Measurements from ENCODE around the gene PPP1R7. TPM values are rescaled to one million over a fixed set of nuclear protein-coding genes. Genes with fewer than 3 reads are reported as not detected.

The PPP1R7 gene
- total RNA-seq, 1 donor from 2014 or later: 52.9 TPM

GRCh38 chr2:241217320-241218031 lies 67.2 kb downstream of the PPP1R7 start:
- Histone ChIP-seq H3K9me3 (ENCODE audit: low read depth) (no peaks in the 10 kb centered on the region), H3K4me3 (peak overlapping the region; percentile 38), H3F3A (ENCODE audit: low read depth) (peaks cover 24% of the 10 kb centered on the region), H3K9ac (no peak overlapping the region), H3K27ac (no peak overlapping the region), H2AFZ (replicated peaks) (peak overlapping the region; percentile 59), H3K4me2 (peak overlapping the region; percentile 69), H4K20me1 (ENCODE audit: low read depth) (peaks cover 1% of the 10 kb centered on the region), H3K79me2 (ENCODE audit: low read depth) (peaks cover 5% of the 10 kb centered on the region), H3K4me1 (peaks cover 12% of the 10 kb centered on the region), H3K36me3 (no peaks in the 10 kb centered on the region), H3K27me3 (peaks cover 15% of the 10 kb centered on the region)
- peak; percentile 92 for DNase-seq (ENCODE audit: low spot score)
- no peak overlapping the region for H3K27ac Mint-ChIP-seq
- H3K36me3 Mint-ChIP-seq: no peaks in the 10 kb centered on the region
- H3K4me1 Mint-ChIP-seq: peaks cover 19% of the 10 kb centered on the region
- H3K4me3 Mint-ChIP-seq: peak overlapping the region; percentile 80
- TF ChIP-seq EZH2 (IDR thresholded peaks at IDR 0.05) (peak; percentile 37), EZH2phosphoT487 (IDR thresholded peaks at IDR 0.05) (no peak)
- TF ChIP-seq, protein P1, sequence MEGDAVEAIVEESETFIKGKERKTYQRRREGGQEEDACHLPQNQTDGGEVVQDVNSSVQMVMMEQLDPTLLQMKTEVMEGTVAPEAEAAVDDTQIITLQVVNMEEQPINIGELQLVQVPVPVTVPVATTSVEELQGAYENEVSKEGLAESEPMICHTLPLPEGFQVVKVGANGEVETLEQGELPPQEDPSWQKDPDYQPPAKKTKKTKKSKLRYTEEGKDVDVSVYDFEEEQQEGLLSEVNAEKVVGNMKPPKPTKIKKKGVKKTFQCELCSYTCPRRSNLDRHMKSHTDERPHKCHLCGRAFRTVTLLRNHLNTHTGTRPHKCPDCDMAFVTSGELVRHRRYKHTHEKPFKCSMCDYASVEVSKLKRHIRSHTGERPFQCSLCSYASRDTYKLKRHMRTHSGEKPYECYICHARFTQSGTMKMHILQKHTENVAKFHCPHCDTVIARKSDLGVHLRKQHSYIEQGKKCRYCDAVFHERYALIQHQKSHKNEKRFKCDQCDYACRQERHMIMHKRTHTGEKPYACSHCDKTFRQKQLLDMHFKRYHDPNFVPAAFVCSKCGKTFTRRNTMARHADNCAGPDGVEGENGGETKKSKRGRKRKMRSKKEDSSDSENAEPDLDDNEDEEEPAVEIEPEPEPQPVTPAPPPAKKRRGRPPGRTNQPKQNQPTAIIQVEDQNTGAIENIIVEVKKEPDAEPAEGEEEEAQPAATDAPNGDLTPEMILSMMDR (IDR thresholded peaks at IDR 0.05): no peak
- no peaks in the 10 kb centered on the region for H3K9me3 Mint-ChIP-seq
- peaks cover 12% of the 10 kb centered on the region for H3K27me3 Mint-ChIP-seq (ENCODE audit: insufficient read depth, low read depth)

- DNase-seq (ENCODE audit: low spot score): peak; percentile 85
- TF ChIP-seq, protein P1 (IDR thresholded peaks at IDR 0.05): peak; percentile 44
- no peak for TF ChIP-seq EZH2phosphoT487 (IDR thresholded peaks at IDR 0.05)
- H3K27me3 ChIP-seq: peaks cover 15% of the 10 kb centered on the region
- peaks cover 5% of the 10 kb centered on the region for H3K79me2 ChIP-seq (ENCODE audit: low read depth)
- peak overlapping the region; percentile 16 for H3K27ac Mint-ChIP-seq
- H2AFZ ChIP-seq (replicated peaks): peak overlapping the region; percentile 61
- H3K9me3 ChIP-seq (ENCODE audit: low read depth): no peaks in the 10 kb centered on the region
- peaks cover 15% of the 10 kb centered on the region for H3K27me3 Mint-ChIP-seq (ENCODE audit: insufficient read depth, low read depth)
- H3K4me3 Mint-ChIP-seq: peak overlapping the region; percentile 96
- peaks cover 12% of the 10 kb centered on the region for H3K4me1 ChIP-seq
- peaks cover 24% of the 10 kb centered on the region for H3F3A ChIP-seq (ENCODE audit: low read depth)
- no peak overlapping the region for H3K9ac ChIP-seq
- H3K36me3 ChIP-seq: no peaks in the 10 kb centered on the region
- peak overlapping the region; percentile 63 for H3K4me3 ChIP-seq
- H3K4me1 Mint-ChIP-seq: peaks cover 23% of the 10 kb centered on the region
- H3K27ac ChIP-seq: no peak overlapping the region
- peaks cover 4% of the 10 kb centered on the region for H4K20me1 ChIP-seq (ENCODE audit: low read depth)
- no peaks in the 10 kb centered on the region for H3K9me3 Mint-ChIP-seq
- H3K4me2 ChIP-seq: peak overlapping the region; percentile 67
- peaks cover 2% of the 10 kb centered on the region for H3K36me3 Mint-ChIP-seq
Observed at GRCh38 chr2:241218131-241219029, 68.1 kb downstream of the PPP1R7 start.

DNA sequence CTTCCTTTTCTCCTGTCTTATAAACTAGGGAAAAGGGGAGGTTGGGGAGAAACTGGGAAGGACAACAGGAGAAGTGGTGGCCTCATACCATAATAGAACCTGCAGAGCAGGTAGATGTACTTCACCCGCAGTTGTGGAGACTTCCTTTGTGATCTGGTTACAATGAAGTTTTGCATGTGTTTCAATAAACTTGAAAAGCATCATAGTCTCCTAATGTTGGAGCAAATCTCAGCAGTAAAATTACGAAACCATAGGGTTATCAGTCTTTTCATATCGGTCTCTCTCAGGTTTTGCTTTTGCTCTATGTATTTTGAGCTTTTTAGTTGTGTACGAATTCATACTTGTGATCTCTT lies 68.7 kb downstream of the PPP1R7 start:
- H3K4me3 ChIP-seq: peak overlapping the region; percentile 63
- no peak for DNase-seq (ENCODE audit: low spot score)
- no peak overlapping the region for H3K9ac ChIP-seq
- TF ChIP-seq, protein P1 (IDR thresholded peaks at IDR 0.05): peak; percentile 2
- TF ChIP-seq EZH2 (IDR thresholded peaks at IDR 0.05) (no peak), EZH2phosphoT487 (IDR thresholded peaks at IDR 0.05) (no peak)
- peaks cover 4% of the 10 kb centered on the region for H4K20me1 ChIP-seq (ENCODE audit: low read depth)
- peaks cover 5% of the 10 kb centered on the region for H3K79me2 ChIP-seq (ENCODE audit: low read depth)
- H3K27me3 ChIP-seq: peaks cover 15% of the 10 kb centered on the region
- H3K9me3 ChIP-seq (ENCODE audit: low read depth): no peaks in the 10 kb centered on the region
- Mint-ChIP-seq H3K4me3 (peak overlapping the region; percentile 96), H3K27ac (no peak overlapping the region), H3K9me3 (no peaks in the 10 kb centered on the region), H3K27me3 (ENCODE audit: insufficient read depth, low read depth) (peaks cover 15% of the 10 kb centered on the region), H3K36me3 (peaks cover 2% of the 10 kb centered on the region), H3K4me1 (peaks cover 24% of the 10 kb centered on the region)
- no peak overlapping the region for H3K27ac ChIP-seq
- peak overlapping the region; percentile 61 for H2AFZ ChIP-seq (replicated peaks)
- peaks cover 24% of the 10 kb centered on the region for H3F3A ChIP-seq (ENCODE audit: low read depth)
- H3K4me2 ChIP-seq: peak overlapping the region; percentile 67
- H3K36me3 ChIP-seq: no peaks in the 10 kb centered on the region
- peaks cover 15% of the 10 kb centered on the region for H3K4me1 ChIP-seq

Data from neural progenitor cell (in vitro differentiated cells).